CD4-positive, alpha-beta T cell treated with Interleukin-15 for 4 hours (primary cell): ENCODE results near the gene CRYBG3.
A peak's percentile ranks its signal among the peaks of the same experiment; 100 is the strongest.

ENCODE experiments used
- DNase-seq: peaks from one replicate; pipeline ENCODE4 v3.0.0-alpha.2; 2020; ENCODE audit warnings: low spot score

Gene CRYBG3

GRCh38 chr3:97838393-97838792 lies 16.6 kb downstream of the CRYBG3 start:
- DNase-seq: no peak

DNA sequence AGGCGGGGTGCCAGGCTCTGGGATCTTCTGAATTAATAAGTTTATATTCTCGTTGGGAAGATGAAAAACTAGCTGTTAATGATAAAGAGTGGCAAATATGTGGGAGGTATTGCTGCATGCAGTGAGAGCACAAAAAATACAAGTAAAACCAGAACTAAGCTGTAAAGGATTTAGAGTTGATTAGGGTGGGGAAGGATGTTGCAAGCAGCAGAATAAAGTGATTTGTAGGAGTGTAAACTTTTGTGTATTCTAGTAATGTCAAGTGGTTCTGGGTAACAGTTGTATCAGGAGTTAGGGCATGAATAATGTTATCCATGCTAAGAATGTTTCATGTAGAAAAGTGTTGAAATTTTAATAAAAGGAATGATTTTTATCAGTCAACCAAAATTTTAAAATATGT lies 18.1 kb downstream of the CRYBG3 start:
- DNase-seq: no peak

- no peak for DNase-seq
Observed at GRCh38 chr3:97841304-97841703, 19.5 kb downstream of the CRYBG3 start.

DNA sequence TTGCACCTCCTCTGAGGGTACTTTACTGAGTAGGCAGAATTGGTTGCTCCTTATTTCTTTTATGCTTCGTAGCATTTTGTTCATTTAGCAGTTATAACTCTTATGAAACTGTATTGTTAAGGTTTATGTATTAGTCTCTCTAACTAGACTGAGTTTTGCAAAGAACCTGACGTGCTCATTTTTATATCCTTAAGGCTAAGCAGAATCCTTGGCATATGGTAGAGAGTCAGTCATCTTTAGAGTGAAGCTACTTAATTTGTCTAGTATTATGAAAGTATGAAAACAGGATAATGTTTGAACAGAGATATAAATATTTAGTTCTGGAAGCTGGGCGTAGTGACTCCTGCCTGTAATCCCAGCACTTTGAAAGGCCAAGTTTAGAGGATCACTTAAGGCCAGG lies 20.1 kb downstream of the CRYBG3 start:
- no peak for DNase-seq

GRCh38 chr3:97848779-97849178 lies 27.0 kb downstream of the CRYBG3 start:
- DNase-seq: no peak

DNA sequence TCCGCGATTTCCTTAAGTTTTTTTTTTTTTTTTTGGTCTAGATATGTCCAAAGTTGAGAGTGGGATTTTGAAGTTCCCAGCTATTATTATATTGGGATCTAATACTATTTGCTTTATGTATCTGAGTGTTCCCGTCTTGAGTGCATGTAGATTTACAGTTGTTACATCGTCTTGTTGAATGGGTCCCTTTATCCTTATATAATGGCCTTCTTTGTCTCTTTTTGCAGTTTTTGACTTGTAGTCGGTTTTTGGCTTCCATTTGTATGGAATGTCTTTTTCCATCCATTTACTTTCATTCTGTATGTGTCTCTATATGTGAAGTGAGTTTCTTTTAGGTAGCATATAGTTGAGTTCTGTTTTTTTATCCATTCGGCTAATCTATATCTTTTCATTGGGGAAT lies 35.6 kb downstream of the CRYBG3 start:
- DNase-seq: no peak

DNA sequence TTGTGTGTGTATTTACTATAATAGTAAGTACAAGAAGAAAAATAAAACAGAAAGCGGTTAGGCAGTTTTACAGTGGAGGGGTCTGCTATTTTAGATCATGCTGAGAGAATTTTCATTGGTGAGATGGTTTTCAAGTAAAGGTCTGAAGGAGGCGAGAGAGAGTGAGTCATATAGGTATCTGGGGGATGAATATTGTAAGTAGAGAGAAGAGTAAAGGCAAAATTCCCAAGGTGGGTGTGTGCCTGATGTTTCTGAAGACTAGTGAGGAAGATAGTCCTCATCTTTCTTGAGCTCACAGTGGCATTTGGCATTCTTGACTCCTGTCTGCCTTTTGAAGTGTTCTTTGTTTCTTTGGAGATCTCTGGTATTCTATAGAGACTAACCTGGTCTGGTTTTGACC lies 38.6 kb downstream of the CRYBG3 start:
- DNase-seq: no peak

- DNase-seq: no peak
Observed at GRCh38 chr3:97862582-97862981, 40.8 kb downstream of the CRYBG3 start.

- no peak for DNase-seq
Observed at GRCh38 chr3:97863031-97863430, 41.2 kb downstream of the CRYBG3 start.

GRCh38 chr3:97863775-97864174 lies 42.0 kb downstream of the CRYBG3 start:
- DNase-seq: no peak

DNA sequence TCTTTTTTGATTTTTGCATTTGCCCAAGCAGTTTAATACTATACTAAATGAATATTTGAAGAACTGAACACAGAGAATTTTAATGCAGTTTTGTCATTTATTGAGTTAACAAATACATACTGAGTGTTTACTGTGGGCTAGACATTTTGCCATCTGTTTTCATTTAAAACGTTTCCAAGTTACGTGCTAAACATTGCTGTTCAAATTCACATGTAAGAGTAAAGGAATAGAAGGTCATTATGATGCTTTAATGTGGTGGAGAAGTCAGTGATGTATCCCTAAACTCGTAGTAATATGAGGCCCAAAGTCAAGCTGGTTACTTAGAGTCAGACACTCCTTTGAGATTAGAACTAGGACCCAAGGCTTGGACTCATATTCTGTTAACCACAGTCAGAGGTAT lies 49.4 kb downstream of the CRYBG3 start:
- no peak for DNase-seq

- DNase-seq: peak; percentile 66
Observed at GRCh38 chr3:97871801-97872524, 50.2 kb downstream of the CRYBG3 start.

DNA sequence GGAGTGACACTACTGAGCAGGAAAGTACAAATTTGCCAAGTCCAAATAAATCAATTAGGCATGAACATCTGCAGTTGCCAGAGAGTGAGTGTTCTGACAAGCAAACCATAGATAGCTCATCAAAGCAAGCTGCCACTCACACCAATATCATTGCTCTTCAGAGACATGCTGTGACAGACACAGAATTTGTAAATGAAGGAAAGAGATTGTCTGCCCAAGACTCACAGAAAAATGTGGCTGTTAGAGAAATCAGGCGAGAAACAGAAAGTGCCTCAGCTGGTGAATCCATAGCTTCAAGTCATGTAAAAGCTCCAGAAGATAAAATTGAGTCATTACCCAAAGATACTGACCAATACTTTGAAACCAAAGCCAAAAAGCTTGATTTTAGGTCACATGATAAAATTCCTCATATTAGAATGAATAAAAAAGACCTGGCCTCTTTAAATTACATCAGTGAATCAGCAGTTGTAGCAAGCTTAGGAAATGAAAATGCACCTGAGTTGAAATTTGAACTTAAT lies 50.8 kb downstream of the CRYBG3 start:
- no peak for DNase-seq

GRCh38 chr3:97880267-97880666 lies 58.5 kb downstream of the CRYBG3 start:
- no peak for DNase-seq

- peak; percentile 65 for DNase-seq
Observed at GRCh38 chr3:97882975-97883598, 61.3 kb downstream of the CRYBG3 start.

- DNase-seq: no peak
Observed at GRCh38 chr3:97883736-97884135, 61.9 kb downstream of the CRYBG3 start.

DNA sequence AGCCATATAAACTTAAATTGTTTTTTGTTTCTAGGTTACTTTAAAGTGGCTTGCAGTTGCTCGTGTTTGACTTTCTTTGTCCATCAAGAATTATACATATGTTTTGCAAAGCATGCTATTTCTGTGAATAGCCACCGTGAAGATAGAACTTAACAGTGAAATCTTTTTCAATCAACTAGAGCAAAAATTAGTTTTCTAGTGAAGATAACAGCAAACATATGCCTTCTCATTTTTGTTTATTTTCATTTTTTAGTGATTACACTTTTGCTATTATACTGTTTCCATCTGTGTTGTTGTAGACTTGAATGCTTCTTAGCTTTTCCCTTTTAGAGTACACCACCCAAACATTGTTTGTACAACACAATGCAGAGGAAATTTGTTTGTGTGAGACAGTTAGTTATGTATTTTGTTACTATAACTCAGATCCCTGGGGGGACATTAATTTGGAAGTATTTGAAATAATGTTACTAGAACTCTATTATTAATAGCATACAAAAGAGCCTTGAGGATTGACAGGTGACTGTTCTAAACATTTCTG lies 62.8 kb downstream of the CRYBG3 start:
- DNase-seq: no peak

- no peak for DNase-seq
Observed at GRCh38 chr3:97885931-97886824, 64.4 kb downstream of the CRYBG3 start.

- no peak for DNase-seq
Observed at GRCh38 chr3:97889814-97890213, 68.0 kb downstream of the CRYBG3 start.

DNA sequence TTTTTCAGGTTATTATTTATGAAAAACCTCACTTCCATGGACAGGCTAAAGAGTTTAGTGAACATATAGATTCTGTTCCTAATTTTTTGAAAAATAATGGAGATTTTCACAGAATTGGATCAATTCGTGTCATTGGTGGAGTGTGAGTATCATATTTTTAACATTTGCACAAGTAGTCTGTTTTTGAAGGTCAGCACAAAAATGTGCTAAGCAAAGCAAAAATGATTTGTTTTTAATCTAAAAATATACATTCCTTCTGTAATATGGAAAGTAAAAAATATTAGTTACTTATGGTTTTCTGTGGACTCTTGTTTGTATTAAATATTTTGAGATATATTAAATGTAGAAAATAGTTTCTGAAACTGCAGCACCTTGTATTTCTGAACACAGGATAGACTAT lies 71.0 kb downstream of the CRYBG3 start:
- no peak for DNase-seq

DNA sequence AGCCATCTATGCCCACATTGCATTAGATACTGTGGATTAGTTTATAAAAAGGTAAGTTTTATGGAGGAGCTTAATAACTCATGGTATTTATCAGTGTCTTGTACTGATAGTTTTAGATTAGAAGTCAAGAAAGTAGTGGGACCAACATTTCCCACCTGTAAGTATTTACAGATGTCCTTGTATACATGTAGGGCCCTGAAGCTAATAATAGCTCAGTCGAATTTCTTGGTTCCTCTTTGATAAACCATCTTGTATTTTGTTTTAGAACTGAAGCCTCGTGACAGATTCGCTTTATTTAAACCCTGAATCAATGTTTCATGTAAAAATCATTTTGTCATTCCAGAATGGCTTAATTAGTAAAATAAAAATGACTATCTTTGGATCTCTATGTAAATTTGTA lies 73.4 kb downstream of the CRYBG3 start:
- DNase-seq: no peak

DNA sequence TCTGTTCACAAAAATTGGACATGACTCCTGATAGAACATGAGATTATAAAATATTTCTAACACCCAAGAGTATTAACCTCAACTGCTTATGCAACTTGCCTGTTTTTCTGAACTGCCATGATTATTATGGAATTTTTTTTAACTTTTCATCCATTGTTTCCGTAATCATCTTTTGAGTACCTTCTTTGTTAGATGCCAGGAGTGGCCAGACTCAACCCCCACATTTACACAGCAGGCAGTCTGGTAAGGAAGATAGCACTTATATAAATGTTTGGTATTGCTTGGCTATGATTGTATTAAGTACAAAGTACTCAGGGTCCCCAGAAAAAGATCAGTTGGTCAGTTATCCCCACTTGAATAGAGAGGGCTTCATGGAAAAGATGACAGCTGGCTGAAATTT lies 74.3 kb downstream of the CRYBG3 start:
- DNase-seq: no peak
